DOHH2 (cell line): ENCODE data around the gene TNFAIP8L3.

Source experiments
- H3F3A ChIP-seq: fragments of 200-600 bp; sonication (generic), shearing (Covaris generic); 2 replicates; pipeline ENCODE4 v1.6.0; 2016; ENCODE audit warnings: antibody characterized with exemption, mild to moderate bottlenecking; ENCODE audit not compliant: control insufficient read depth, insufficient read depth
- H3K27ac ChIP-seq: fragments of 200-600 bp; sonication (generic); 2 replicates; pipeline ENCODE4 v1.5.1; 2014; ENCODE audit warnings: low read depth, mild to moderate bottlenecking, low read length, moderate library complexity
- H3K27me3 ChIP-seq: fragments of 200-600 bp; sonication (generic); 2 replicates; pipeline ENCODE4 v1.6.1; 2014; ENCODE audit warnings: mild to moderate bottlenecking, low read length, mixed read lengths; ENCODE audit not compliant: control insufficient read depth
- H3K36me3 ChIP-seq: fragments of 200-600 bp; sonication (generic); 2 replicates; pipeline ENCODE4 v1.6.1; 2014; ENCODE audit warnings: mild to moderate bottlenecking, low read length, moderate library complexity, mixed read lengths; ENCODE audit not compliant: control insufficient read depth
- H3K4me1 ChIP-seq: fragments of 200-600 bp; sonication (generic); 2 replicates; pipeline ENCODE4 v1.6.1; 2014; ENCODE audit warnings: mild to moderate bottlenecking, low read length, mixed read lengths; ENCODE audit not compliant: control insufficient read depth
- H3K4me2 ChIP-seq: fragments of 200-600 bp; sonication (generic); 2 replicates; pipeline ENCODE4 v1.6.0; 2014; ENCODE audit warnings: mild to moderate bottlenecking, low read length, moderate library complexity
- H3K4me3 ChIP-seq: fragments of 200-600 bp; sonication (generic); 2 replicates; pipeline ENCODE4 v1.5.1; 2014; ENCODE audit warnings: mild to moderate bottlenecking, low read length, mixed read lengths
- H3K79me2 ChIP-seq: fragments of 200-600 bp; sonication (generic); 2 replicates; pipeline ENCODE4 v1.6.1; 2014; ENCODE audit warnings: mild to moderate bottlenecking, low read length, mixed read lengths; ENCODE audit not compliant: control insufficient read depth
- H3K9me2 ChIP-seq: fragments of 200-600 bp; sonication (generic); replicated peaks from 2 replicates; pipeline ENCODE4 v1.6.1; 2014; ENCODE audit warnings: mild to moderate bottlenecking, low read length, mixed read lengths; ENCODE audit not compliant: control insufficient read depth
- H3K9me3 ChIP-seq: fragments of 200-600 bp; sonication (generic); 2 replicates; pipeline ENCODE4 v1.6.1; 2014; ENCODE audit warnings: antibody characterized with exemption, low read length, mixed read lengths; ENCODE audit not compliant: control insufficient read depth, insufficient read depth
- H4K20me1 ChIP-seq: fragments of 200-600 bp; sonication (generic); 2 replicates; pipeline ENCODE4 v1.6.0; 2014; ENCODE audit warnings: low read depth, mild to moderate bottlenecking, antibody characterized with exemption, low read length, moderate library complexity; ENCODE audit not compliant: control insufficient read depth, insufficient read depth
- CTCF ChIP-seq: fragments of 200-600 bp; sonication (generic); IDR thresholded peaks from one replicate; pipeline ENCODE4 v1.5.1; 2014; ENCODE audit warnings: antibody characterized with exemption, mild to moderate bottlenecking, low read depth, low read length; ENCODE audit not compliant: poor library complexity, severe bottlenecking
- EZH2phosphoT487 ChIP-seq: fragments of 200-600 bp; sonication (generic); IDR thresholded peaks from 2 replicates; pipeline ENCODE4 v1.6.1; 2017; ENCODE audit warnings: borderline replicate concordance, mild to moderate bottlenecking, antibody characterized with exemption, low read length, moderate library complexity, mixed read lengths

The TNFAIP8L3 gene

GRCh38 chr15:51114437-51115119, 19.9 kb upstream of the TNFAIP8L3 start:
- H3K36me3 ChIP-seq = no peaks in the 10 kb centered on the region
- H3K9me2 ChIP-seq = no peaks in the 10 kb centered on the region
- peaks cover 6% of the 10 kb centered on the region; the same call in 1 of the 2 replicates for H3K27me3 ChIP-seq
- H3K27ac ChIP-seq = no peak overlapping the region
- H3K79me2 ChIP-seq = no peaks in the 10 kb centered on the region
- H3K4me3 ChIP-seq = no peak overlapping the region
- H3K4me1 ChIP-seq = no peaks in the 10 kb centered on the region
- no peaks in the 10 kb centered on the region for H4K20me1 ChIP-seq
- no peaks in the 10 kb centered on the region for H3K9me3 ChIP-seq
- TF ChIP-seq CTCF (no peak), EZH2phosphoT487 (no peak)
- no peak overlapping the region for H3K4me2 ChIP-seq
- no peaks in the 10 kb centered on the region for H3F3A ChIP-seq

- H3K9me3 ChIP-seq = no peaks in the 10 kb centered on the region
- no peaks in the 10 kb centered on the region for H3F3A ChIP-seq
- H4K20me1 ChIP-seq = no peaks in the 10 kb centered on the region
- H3K4me2 ChIP-seq = no peak overlapping the region
- TF ChIP-seq EZH2phosphoT487 (no peak), CTCF (no peak)
- no peaks in the 10 kb centered on the region for H3K9me2 ChIP-seq
- H3K36me3 ChIP-seq = no peaks in the 10 kb centered on the region
- no peaks in the 10 kb centered on the region for H3K4me1 ChIP-seq
- H3K27me3 ChIP-seq = 0 out of 2 replicates have a peak, but pooled peaks cover 4% of the 10 kb centered on the region
- H3K4me3 ChIP-seq = no peak overlapping the region
- H3K27ac ChIP-seq = no peak overlapping the region
- no peaks in the 10 kb centered on the region for H3K79me2 ChIP-seq
Observed at GRCh38 chr15:51112078-51112477, 17.4 kb upstream of the TNFAIP8L3 start.

- Histone ChIP-seq H3K4me3 (no peak overlapping the region), H3K79me2 (no peaks in the 10 kb centered on the region), H3K4me2 (no peak overlapping the region), H3K36me3 (no peaks in the 10 kb centered on the region), H3K4me1 (no peaks in the 10 kb centered on the region), H4K20me1 (no peaks in the 10 kb centered on the region), H3F3A (no peaks in the 10 kb centered on the region), H3K27ac (no peak overlapping the region), H3K9me2 (no peaks in the 10 kb centered on the region), H3K27me3 (0 out of 2 replicates have a peak, but pooled peaks cover 4% of the 10 kb centered on the region), H3K9me3 (no peaks in the 10 kb centered on the region)
- TF ChIP-seq CTCF (no peak), EZH2phosphoT487 (no peak)
Observed at GRCh38 chr15:51111061-51111460, 16.4 kb upstream of the TNFAIP8L3 start.
